Activated T-cell treated with anti-CD3 and anti-CD28 coated beads, Interleukin-2, amount 50 U/mL, for 1 hour (primary cell): ENCODE data around the gene KNDC1.

Source experiments
- DNase-seq: peaks from one replicate; pipeline ENCODE4 v3.0.0-alpha.2; 2020

The KNDC1 gene

GRCh38 chr10:133195611-133196010 lies 35.6 kb downstream of the KNDC1 start:
- DNase-seq, result no peak

- DNase-seq, result no peak
Measured at GRCh38 chr10:133196221-133196915, 36.3 kb downstream of the KNDC1 start.

- no peak for DNase-seq
Measured at GRCh38 chr10:133196936-133197758, 37.1 kb downstream of the KNDC1 start.

- no peak for DNase-seq
Measured at GRCh38 chr10:133197786-133198185, 37.8 kb downstream of the KNDC1 start.

- no peak for DNase-seq
Measured at GRCh38 chr10:133198206-133198605, 38.2 kb downstream of the KNDC1 start.

- no peak for DNase-seq
Measured at GRCh38 chr10:133198621-133199487, 38.8 kb downstream of the KNDC1 start.

GRCh38 chr10:133199488-133199885 lies 39.5 kb downstream of the KNDC1 start:
- DNase-seq, result no peak

- DNase-seq, result no peak
Measured at GRCh38 chr10:133199992-133200611, 40.1 kb downstream of the KNDC1 start.

- no peak for DNase-seq
Measured at GRCh38 chr10:133200621-133201031, 40.6 kb downstream of the KNDC1 start.

GRCh38 chr10:133201151-133201947 lies 41.3 kb downstream of the KNDC1 start:
- no peak for DNase-seq

GRCh38 chr10:133201948-133202725 lies 42.1 kb downstream of the KNDC1 start:
- no peak for DNase-seq

- DNase-seq, result no peak
Measured at GRCh38 chr10:133202778-133203651, 43.0 kb downstream of the KNDC1 start.

GRCh38 chr10:133203652-133204195 lies 43.7 kb downstream of the KNDC1 start:
- no peak for DNase-seq

- no peak for DNase-seq
Measured at GRCh38 chr10:133204226-133205015, 44.4 kb downstream of the KNDC1 start.

GRCh38 chr10:133205146-133205545 lies 45.1 kb downstream of the KNDC1 start:
- no peak for DNase-seq

GRCh38 chr10:133206356-133207040 lies 46.5 kb downstream of the KNDC1 start:
- no peak for DNase-seq

GRCh38 chr10:133207041-133207600 lies 47.1 kb downstream of the KNDC1 start:
- no peak for DNase-seq

- no peak for DNase-seq
Measured at GRCh38 chr10:133207627-133208026, 47.6 kb downstream of the KNDC1 start.
